AG09319 (cell line): ENCODE data around the gene LSM8.

Experiments used
- DNase-seq: peaks from one replicate; pipeline ENCODE4 v3.0.0-alpha.2; 2010; ENCODE audit warnings: low read depth; ENCODE audit errors: extremely low read depth
- CTCF ChIP-seq: IDR thresholded peaks from 2 replicates; pipeline ENCODE4 v1.5.1; 2011; ENCODE audit warnings: low read depth, mild to moderate bottlenecking, inconsistent platforms, low read length, moderate library complexity

The LSM8 gene

GRCh38 chr7:118152654-118153053 is 31.3 kb upstream of the LSM8 start:
- DNase-seq: no peak
- no peak for TF ChIP-seq CTCF

DNA sequence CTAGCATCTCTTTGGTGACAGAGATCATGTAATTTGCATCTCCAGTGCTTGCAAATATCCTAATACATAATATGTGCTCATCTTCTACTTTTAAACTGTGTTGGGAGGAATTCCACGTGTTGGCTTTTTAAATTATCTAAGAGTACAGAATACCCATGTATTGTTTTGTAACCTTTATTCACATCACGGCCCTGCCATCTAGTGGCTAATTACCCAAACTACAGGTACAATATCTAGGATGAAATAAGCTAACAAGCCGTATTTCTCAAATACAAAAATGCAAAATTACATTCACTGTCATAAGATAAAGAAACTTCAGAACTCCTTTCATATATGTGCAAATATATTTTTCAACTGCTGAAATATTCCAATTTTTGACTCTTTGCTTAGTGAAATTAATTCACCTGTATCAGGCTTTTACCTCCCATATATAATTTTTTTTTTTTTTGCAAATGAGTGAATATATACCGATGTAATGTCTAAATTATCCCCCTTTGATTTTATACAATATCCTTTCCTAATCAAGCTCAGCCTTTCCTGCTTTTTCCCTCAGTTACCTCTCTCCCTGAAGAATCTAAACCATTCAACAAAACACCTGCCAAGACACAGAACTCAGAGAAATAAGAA is 30.3 kb upstream of the LSM8 start:
- peak; percentile 53 for TF ChIP-seq CTCF
- no peak for DNase-seq

- no peak for DNase-seq
- no peak for TF ChIP-seq CTCF
These were observed 25.2 kb upstream of the LSM8 start for GRCh38 chr7:118158766-118159165.

- peak; percentile 4; the same call in 1 of the 2 replicates for TF ChIP-seq CTCF
- DNase-seq: no peak
These were observed 14.8 kb upstream of the LSM8 start for GRCh38 chr7:118169146-118169545.

DNA sequence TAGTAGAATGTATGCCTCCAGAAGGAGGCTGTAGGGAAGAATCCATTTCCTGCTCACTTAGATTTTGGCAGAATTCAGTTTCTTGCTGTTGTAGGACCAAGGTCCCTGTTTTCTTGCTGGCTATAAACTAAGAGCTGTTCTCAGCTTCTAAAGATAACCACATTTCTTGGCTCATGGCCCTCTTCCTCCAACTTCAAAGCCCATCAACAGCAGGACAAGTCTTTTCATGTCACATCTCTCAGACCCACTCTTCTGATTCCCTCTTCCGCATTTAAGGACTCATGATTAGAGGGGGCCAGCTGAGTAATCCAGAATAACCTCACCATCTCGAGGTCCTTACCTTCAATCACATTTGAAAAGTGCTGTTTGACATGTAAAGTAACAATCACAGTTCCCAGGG is 8.2 kb upstream of the LSM8 start:
- DNase-seq: no peak
- no peak for TF ChIP-seq CTCF

DNA sequence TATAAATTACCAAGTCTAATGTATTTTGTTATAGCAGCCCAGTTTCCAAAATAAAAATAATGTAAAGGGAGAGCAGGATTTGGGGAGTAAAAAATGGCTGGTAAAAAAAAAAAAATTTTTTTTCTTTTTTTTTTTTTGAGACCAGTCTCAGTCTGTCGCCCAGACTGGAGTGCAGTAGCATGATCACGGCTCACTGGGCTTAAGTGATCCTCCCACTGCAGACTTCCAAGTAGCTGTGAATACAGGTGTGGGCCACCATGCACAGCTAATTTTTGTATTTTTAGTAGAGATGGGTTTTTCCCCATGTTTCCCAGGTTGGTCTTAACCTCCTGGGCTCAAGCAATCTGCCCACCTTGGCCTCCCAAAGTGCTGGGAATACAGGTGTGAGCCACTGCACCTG is 4.8 kb upstream of the LSM8 start:
- no peak for DNase-seq
- no peak for TF ChIP-seq CTCF

- TF ChIP-seq CTCF: no peak
- DNase-seq: no peak
These were observed 1.2 kb upstream of the LSM8 start for GRCh38 chr7:118182593-118183427.
